Esophagus squamous epithelium (tissue), 4 donors: ENCODE data around the gene UBAC2.

ENCODE experiments used
- CTCF ChIP-seq, 6 experiments: fragments of 450-650 bp in 4 of 6; fragments of 200-600 bp in 2 of 6; sonication (generic) in 2 of 6; IDR thresholded peaks; one replicate each; pipeline ENCODE4 v1.5.1; 2016 to 2019; ENCODE audit warnings: antibody characterized with exemption in 6 of 6, mild to moderate bottlenecking in 4 of 6, moderate library complexity in 4 of 6
- POLR2A ChIP-seq, 4 donors: fragments of 450-650 bp; IDR thresholded peaks; one replicate each; pipeline ENCODE4 v1.6.1; 2017; ENCODE audit warnings: antibody characterized with exemption in 4 of 4, mild to moderate bottlenecking in 4 of 4, moderate library complexity in 3 of 4

DNA sequence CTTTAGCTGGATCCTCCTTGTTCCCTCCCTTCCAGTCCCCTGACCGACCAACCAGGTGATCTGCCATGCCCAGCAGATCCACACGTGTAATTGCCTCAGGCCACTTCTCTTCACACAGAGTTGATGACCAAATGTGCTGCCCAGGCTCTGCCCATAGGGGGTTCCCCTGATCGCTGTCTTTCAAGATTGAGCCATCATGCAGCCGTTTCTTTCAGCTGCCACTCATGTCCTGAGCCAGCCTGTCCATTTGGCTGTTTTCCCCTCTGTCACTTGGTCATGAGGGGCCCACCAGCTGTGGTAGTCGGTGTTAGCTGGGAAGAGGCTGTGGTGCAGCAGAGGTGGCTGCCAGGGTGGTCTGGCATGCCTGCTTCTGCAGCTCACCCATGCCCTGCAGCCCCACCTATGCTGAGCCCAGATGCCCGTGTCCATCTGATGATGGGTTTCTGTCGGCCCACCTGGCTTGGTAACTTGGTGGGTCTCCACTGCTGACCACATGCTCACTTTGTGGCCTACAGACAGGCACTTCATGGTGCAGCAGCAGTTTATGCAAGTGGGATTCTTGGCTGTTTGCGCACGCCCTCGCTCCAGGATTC is 142.2 kb downstream of the UBAC2 start:
- TF ChIP-seq CTCF (IDR thresholded peaks at IDR 0.05) (no peak), POLR2A (IDR thresholded peaks at IDR 0.05) (no peak)
